TTC549 (cell line): ENCODE measurements around the gene BMP7.
"Not testable (repeated sequence)": the region's sequence is repeated elsewhere in the genome, so short reads cannot be mapped to it uniquely, and the experiment has no call there.

Source experiments
- FAIRE-seq: peaks from 2 replicates; lab custom pipeline; 2012; peaks lifted over from hg19 to GRCh38; lab: Jason Lieb, UNC

BMP7 gene

GRCh38 chr20:57265336-57265996 is 975 bp downstream of the BMP7 start:
- FAIRE-seq = no peak

GRCh38 chr20:57264908-57265335 is 1.5 kb downstream of the BMP7 start:
- not testable (repeated sequence) for FAIRE-seq

- FAIRE-seq = no peak
Observed at GRCh38 chr20:57263801-57264792, 2.3 kb downstream of the BMP7 start.

- no peak for FAIRE-seq
Observed at GRCh38 chr20:57262784-57263609, 3.4 kb downstream of the BMP7 start.

GRCh38 chr20:57262301-57262700 is 4.1 kb downstream of the BMP7 start:
- FAIRE-seq = no peak

- FAIRE-seq = no peak
Observed at GRCh38 chr20:57261457-57262251, 4.8 kb downstream of the BMP7 start.

- no peak for FAIRE-seq
Observed at GRCh38 chr20:57260934-57261333, 5.5 kb downstream of the BMP7 start.

GRCh38 chr20:57259938-57260921 is 6.2 kb downstream of the BMP7 start:
- no peak for FAIRE-seq

- FAIRE-seq = no peak
Observed at GRCh38 chr20:57259121-57259937, 7.1 kb downstream of the BMP7 start.

- no peak for FAIRE-seq
Observed at GRCh38 chr20:57257701-57258453, 8.6 kb downstream of the BMP7 start.

GRCh38 chr20:57256908-57257307 is 9.5 kb downstream of the BMP7 start:
- FAIRE-seq = no peak

GRCh38 chr20:57256205-57256604 is 10.2 kb downstream of the BMP7 start:
- FAIRE-seq = no peak

- FAIRE-seq = no peak
Observed at GRCh38 chr20:57255183-57255582, 11.3 kb downstream of the BMP7 start.

GRCh38 chr20:57252559-57253162 is 13.8 kb downstream of the BMP7 start:
- FAIRE-seq = no peak

- no peak for FAIRE-seq
Observed at GRCh38 chr20:57251949-57252348, 14.5 kb downstream of the BMP7 start.

GRCh38 chr20:57251344-57251743 is 15.1 kb downstream of the BMP7 start:
- no peak for FAIRE-seq

- FAIRE-seq = no peak
Observed at GRCh38 chr20:57250607-57251343, 15.7 kb downstream of the BMP7 start.

- no peak for FAIRE-seq
Observed at GRCh38 chr20:57249772-57250171, 16.7 kb downstream of the BMP7 start.
